ENCODE data around the gene SLC26A4. TPM values are rescaled to one million over a fixed set of nuclear protein-coding genes. Genes with fewer than 3 reads are reported as not detected.

Gene SLC26A4
- total and polyA plus RNA-seq, 9 of the 15 experiments (the other 6 are each of a cell fraction or from before 2014, with no cell fraction given), result 0.09 to 1.2 (median 0.33) TPM

DNA sequence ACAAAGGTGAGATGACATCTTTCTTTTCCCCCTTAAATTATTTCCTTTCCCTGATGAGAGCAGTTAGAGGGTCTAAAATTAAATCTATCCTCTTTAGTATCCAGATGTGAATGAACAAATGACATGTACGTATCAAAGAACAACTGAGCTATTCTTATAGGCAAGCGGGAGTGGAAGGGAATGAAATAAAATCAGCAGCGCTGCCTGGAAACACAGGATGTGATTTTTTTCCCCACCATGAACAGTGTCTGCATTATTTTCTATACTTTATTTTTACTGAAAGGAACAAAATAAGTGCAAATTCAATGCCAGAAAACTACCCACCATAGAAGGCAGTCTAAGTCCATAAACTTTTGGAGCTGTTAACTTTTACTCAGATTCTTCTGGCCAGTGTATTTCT is 40.6 kb downstream of the SLC26A4 start:
- DNase-seq (ENCODE audit: extremely low read depth in 1 of 4, low spot score in 3 of 4) (no peak), FAIRE-seq (no peak), ATAC-seq (no peak)
- no peak overlapping the region for H2AFZ ChIP-seq (ENCODE audit: low read depth, low read length)
- no peak for TF ChIP-seq SP2 (IDR thresholded peaks at IDR 0.05; ENCODE audit: extremely low read depth, low read depth, low read length, poor library complexity, severe bottlenecking)
- no peak for TF ChIP-seq TBL1XR1 (IDR thresholded peaks at IDR 0.05; ENCODE audit: low read length in 2 of 2)
- no peak for TF ChIP-seq GTF2F1 (IDR thresholded peaks at IDR 0.05; ENCODE audit: low read depth, low read length)
- no peak for TF ChIP-seq IRF2 (CRISPR knock-in tag; IDR thresholded peaks at IDR 0.05)
- no peak for TF ChIP-seq MTA2 (IDR thresholded peaks at IDR 0.05; ENCODE audit: low read depth)
- TF ChIP-seq, protein P1, sequence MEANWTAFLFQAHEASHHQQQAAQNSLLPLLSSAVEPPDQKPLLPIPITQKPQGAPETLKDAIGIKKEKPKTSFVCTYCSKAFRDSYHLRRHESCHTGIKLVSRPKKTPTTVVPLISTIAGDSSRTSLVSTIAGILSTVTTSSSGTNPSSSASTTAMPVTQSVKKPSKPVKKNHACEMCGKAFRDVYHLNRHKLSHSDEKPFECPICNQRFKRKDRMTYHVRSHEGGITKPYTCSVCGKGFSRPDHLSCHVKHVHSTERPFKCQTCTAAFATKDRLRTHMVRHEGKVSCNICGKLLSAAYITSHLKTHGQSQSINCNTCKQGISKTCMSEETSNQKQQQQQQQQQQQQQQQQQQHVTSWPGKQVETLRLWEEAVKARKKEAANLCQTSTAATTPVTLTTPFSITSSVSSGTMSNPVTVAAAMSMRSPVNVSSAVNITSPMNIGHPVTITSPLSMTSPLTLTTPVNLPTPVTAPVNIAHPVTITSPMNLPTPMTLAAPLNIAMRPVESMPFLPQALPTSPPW (CRISPR knock-in tag; IDR thresholded peaks at IDR 0.05), result no peak
- no peak for TF ChIP-seq DNMT1 (IDR thresholded peaks at IDR 0.05)
- no peak for TF ChIP-seq HDAC6 (IDR thresholded peaks at IDR 0.05; ENCODE audit: low read depth, low read length)
- no peak for TF ChIP-seq HDAC2 (IDR thresholded peaks at IDR 0.05)
- TF ChIP-seq PHF20 (IDR thresholded peaks at IDR 0.05; ENCODE audit: partially characterized antibody), result no peak
- no peak for TF ChIP-seq NFIX (CRISPR knock-in tag; IDR thresholded peaks at IDR 0.05; ENCODE audit: low read depth)
- intact Hi-C loops (cut with micrococcal nuclease), result no loop called here
- H3K4me3 ChIP-seq, result no peak overlapping the region
- WGBS (ENCODE audit: insufficient coverage, low coverage, missing lambda C conversion rate), result 2% methylated on average over 3 of the region's 3 CpGs
- no peak overlapping the region for H3K4me2 ChIP-seq (ENCODE audit: insufficient read depth, low read length)
- CTCF ChIA-PET (ENCODE audit: low intra/inter-chr PET ratio), result interaction anchor here (0.6 kb wide), 1 partner anchor 1780 kb away, joined by 5 read pairs; no protein-coding TSS in a partner anchor
- BruUV-seq (replicated peaks), result no TSS peak
- POLR2A ChIA-PET, result interaction anchor here (0.7 to 1.4 kb wide), 3 partner anchors 8 to 27 kb away, joined by 3 to 8 read pairs (median 3); no protein-coding TSS in a partner anchor
- H3K79me2 ChIP-seq (ENCODE audit: control insufficient read depth, insufficient read depth, low read length), result no peaks in the 10 kb centered on the region
- no peaks in the 10 kb centered on the region for H3K36me3 ChIP-seq (ENCODE audit: control insufficient read depth, insufficient read depth, low read length)
- in situ Hi-C loops (cut with MboI), result no loop called here
- no peak overlapping the region for H3K27ac ChIP-seq (ENCODE audit: extremely low read depth, low read depth, low read length)
- H3K9me3 ChIP-seq (replicated peaks; ENCODE audit: control insufficient read depth, insufficient read depth, low read depth, low read length), result no peaks in the 10 kb centered on the region
- peaks cover 9 to 12% of the 10 kb centered on the region in 2 experiments; a peak in 4 of 5 replicates for H3K27me3 ChIP-seq (ENCODE audit: control insufficient read depth in 2 of 2, insufficient read depth in 2 of 2, low read length in 2 of 2)
- H4K20me1 ChIP-seq (replicated peaks; ENCODE audit: control insufficient read depth, insufficient read depth, low read length), result no peaks in the 10 kb centered on the region
- H3K4me1 ChIP-seq (replicated peaks in 1 of 2; ENCODE audit: control insufficient read depth in 2 of 2, insufficient read depth in 2 of 2, low read length in 2 of 2), result no peaks in the 10 kb centered on the region
- no peaks in the 10 kb centered on the region for H3K9me1 ChIP-seq (ENCODE audit: control insufficient read depth, insufficient read depth, low read length)
- no peak overlapping the region for H3K9ac ChIP-seq (ENCODE audit: insufficient read depth in 1 of 2, low read depth in 2 of 2, low read length in 2 of 2)
